Spleen (tissue), 11 donors: ENCODE results near the gene DYNLRB1. TPM values are rescaled to one million over a fixed set of nuclear protein-coding genes. Genes with fewer than 3 reads are reported as not detected.

ENCODE experiments used
- DNase-seq: peaks from one replicate; pipeline ENCODE4 v3.0.0-alpha.2; 2020
- H3K27ac ChIP-seq, 8 donors: fragments of 200-600 bp; sonication (generic) in 7 of 8; 1 replicate in 4 of 8; 2 replicates in 4 of 8; pipeline versions ENCODE4 v1.5.0 to v1.8.0; 2016 to 2021; ENCODE audit warnings: inconsistent platforms in 4 of 8, mild to moderate bottlenecking in 4 of 8, moderate library complexity in 1 of 8
- H3K27me3 ChIP-seq, 7 donors: fragments of 200-600 bp; sonication (generic) in 6 of 7; replicated peaks in 1 of 7; 1 replicate in 4 of 7; 2 replicates in 3 of 7; pipeline versions ENCODE4 v1.5.0 to v1.8.0; 2016 to 2021; ENCODE audit warnings: inconsistent platforms in 3 of 7, mild to moderate bottlenecking in 1 of 7
- H3K36me3 ChIP-seq, 6 donors: fragments of 200-600 bp; sonication (generic) in 5 of 6; 1 replicate in 4 of 6; 2 replicates in 2 of 6; pipeline versions ENCODE4 v1.5.0 to v1.8.0; 2016 to 2021; ENCODE audit warnings: inconsistent platforms in 2 of 6
- H3K4me1 ChIP-seq, 6 donors: fragments of 200-600 bp; sonication (generic) in 5 of 6; 1 replicate in 3 of 6; 2 replicates in 3 of 6; pipeline versions ENCODE4 v1.5.0 to v1.8.0; 2016 to 2021; ENCODE audit warnings: inconsistent platforms in 3 of 6
- H3K4me3 ChIP-seq, 8 donors: fragments of 200-600 bp; sonication (generic) in 7 of 8; 1 replicate in 4 of 8; 2 replicates in 4 of 8; pipeline versions ENCODE4 v1.5.0 to v1.8.0; 2016 to 2021; ENCODE audit warnings: inconsistent platforms in 4 of 8, mild to moderate bottlenecking in 4 of 8, moderate library complexity in 2 of 8
- H3K9me3 ChIP-seq, 8 donors: fragments of 200-600 bp; sonication (generic) in 7 of 8; 1 replicate in 4 of 8; 2 replicates in 4 of 8; pipeline versions ENCODE4 v1.5.0 to v1.8.0; 2016 to 2021; ENCODE audit warnings: inconsistent platforms in 4 of 8
- CTCF ChIP-seq, 11 experiments: fragments of 200-600 bp in 7 of 11; fragments of 450-650 bp in 4 of 11; sonication (generic) in 4 of 11; IDR thresholded peaks in 8 of 11; conservative IDR thresholded peaks in 3 of 11; 1 replicate in 7 of 11; 2 replicates in 4 of 11; pipeline versions ENCODE4 v1.4.0 to v1.8.0; 2016 to 2021; ENCODE audit warnings: antibody characterized with exemption in 11 of 11, inconsistent platforms in 4 of 11, mild to moderate bottlenecking in 1 of 11
- POLR2A ChIP-seq, 3 donors: fragments of 450-650 bp; IDR thresholded peaks; one replicate each; pipeline ENCODE4 v1.5.1; 2017; ENCODE audit warnings: antibody characterized with exemption in 3 of 3, mild to moderate bottlenecking in 1 of 3
- POLR2AphosphoS5 ChIP-seq, 3 donors: sonication (generic); formaldehyde crosslinking; IDR thresholded peaks; one replicate each; pipeline ENCODE4 v1.5.1; 2017; ENCODE audit warnings: antibody characterized with exemption in 3 of 3
- WGBS, 5 donors: extraction: QIAGEN DNeasy Blood & Tissue Kit in 3 of 5; methylation state at CpG; one replicate each; pipeline versions ENCODE4 v1.1.5 to v1.1.7; 2013 to 2018; 5-methylcytosine and 5-hydroxymethylcytosine counted together
- intact Hi-C: fragments of 100-400 bp; cut with DNase I; formaldehyde crosslinking; loops from one replicate; pipeline ENCODE4 v1.15.0; 2023; ENCODE audit warnings: low total_unique reads
- polyA plus RNA-seq, 3 donors: library from polyadenylated mRNA; stranded (reverse); fragments of 200-250 nt; gene quantifications; one replicate each; pipeline ENCODE4 v1.2.1, GENCODE V29; 2013
- total RNA-seq, 7 donors: library from RNA; depleted of rRNA in 3 of 7; stranded (reverse); fragments of >200 nt in 3 of 7; fragmentation: NEBNext Ultra II Directional in 4 of 7; extraction: Animal tissue kit (Norgen Biotek cat#: 25700) in 4 of 7; gene quantifications; one replicate each; pipeline versions ENCODE4 v1.1.0 to v1.2.1, GENCODE V29; 2016 to 2021
- donor health status: healthy with polysubstance abuse.
- donor health status: DM: no; HTN: no; CAD: no; lungs with moderate emphysema.
- donor health status: DM: no; HTN: no; CAD: no.
- donor health status: Bipolar disorder and iron deficiency.
- donor health status: healthy.
- donor health status: DM: no; HTN: no; CAD: no.
- donor health status: DM: yes; HTN: yes; CAD: no.

Gene DYNLRB1
- total and polyA plus RNA-seq, 10 donors, result 72.0 to 209 (median 152) TPM

- Histone ChIP-seq H3K4me3 (peak overlapping the region in 1 of 8 donors; percentile 8), H3K27me3 (no peaks in the 10 kb centered on the region), H3K36me3 (peaks cover 0 to 47% (median 16%) of the 10 kb centered on the region in 6 donors), H3K4me1 (peaks cover 11 to 60% (median 39%) of the 10 kb centered on the region in 6 donors), H3K9me3 (peaks cover 0 to 6% (median 0%) of the 10 kb centered on the region in 8 donors), H3K27ac (peak overlapping the region; percentile 9 to 73 (median 48))
- DNase-seq, result no peak
- intact Hi-C loops, result no loop called here
- 73 to 85% (median 83%) methylated on average over 7 of the region's 7 CpGs for WGBS, 5 donors
- TF ChIP-seq CTCF (IDR thresholded peaks at IDR 0.05 in 8 of 11, conservative IDR thresholded peaks at IDR 0.05 in 3 of 11) (no peak), POLR2AphosphoS5 (IDR thresholded peaks at IDR 0.05) (peak in 2 of 3 donors; percentile 12 to 56), POLR2A (IDR thresholded peaks at IDR 0.05) (no peak)
Measured at GRCh38 chr20:34579979-34580940, 64.0 kb downstream of the DYNLRB1 start.

- no peaks in the 10 kb centered on the region for H3K27me3 ChIP-seq
- intact Hi-C loops, result no loop called here
- TF ChIP-seq POLR2AphosphoS5 (IDR thresholded peaks at IDR 0.05) (peak in 1 of 3 donors; percentile 56), POLR2A (IDR thresholded peaks at IDR 0.05) (no peak), CTCF (IDR thresholded peaks at IDR 0.05 in 8 of 11, conservative IDR thresholded peaks at IDR 0.05 in 3 of 11) (no peak)
- H3K4me3 ChIP-seq, result no peak overlapping the region
- no peak for DNase-seq
- peaks cover 0 to 57% (median 17%) of the 10 kb centered on the region in 6 donors for H3K36me3 ChIP-seq
- H3K4me1 ChIP-seq, result peaks cover 11 to 60% (median 39%) of the 10 kb centered on the region in 6 donors
- H3K9me3 ChIP-seq, result peaks cover 0 to 6% (median 0%) of the 10 kb centered on the region in 8 donors
- H3K27ac ChIP-seq, result peak overlapping the region; percentile 45 to 73 (median 64)
- WGBS, 5 donors, result 73 to 85% (median 83%) methylated on average over 11 of the region's 11 CpGs
Measured at GRCh38 chr20:34581341-34582184, 65.3 kb downstream of the DYNLRB1 start.

- WGBS, 5 donors, result 80 to 91% (median 83%) methylated on average over 4 of the region's 4 CpGs
- H3K9me3 ChIP-seq, result peaks cover 0 to 6% (median 0%) of the 10 kb centered on the region in 8 donors
- no peak for TF ChIP-seq CTCF (IDR thresholded peaks at IDR 0.05 in 8 of 11, conservative IDR thresholded peaks at IDR 0.05 in 3 of 11)
- peaks cover 11 to 60% (median 39%) of the 10 kb centered on the region in 6 donors for H3K4me1 ChIP-seq
- no peak overlapping the region for H3K4me3 ChIP-seq
- H3K27ac ChIP-seq, result peak overlapping the region; percentile 45 to 73 (median 64)
- no peak for DNase-seq
- H3K36me3 ChIP-seq, result peaks cover 0 to 63% (median 19%) of the 10 kb centered on the region in 6 donors
- H3K27me3 ChIP-seq, result no peaks in the 10 kb centered on the region
- intact Hi-C loops, result no loop called here
Measured at GRCh38 chr20:34582221-34582620, 66.0 kb downstream of the DYNLRB1 start.
